GM21786 (cell line): ENCODE results near the gene DVL2.
A peak's percentile ranks its signal among the peaks of the same experiment; 100 is the strongest.
"Not testable (repeated sequence)": the region's sequence is repeated elsewhere in the genome, so short reads cannot be mapped to it uniquely, and the experiment has no call there.

Source experiments
- ATAC-seq: cut with Tn5 transposase; IDR thresholded peaks from one replicate; pipeline ENCODE4 v1.9.1; 2021; ENCODE audit not compliant: unreplicated experiment

The DVL2 gene

DNA sequence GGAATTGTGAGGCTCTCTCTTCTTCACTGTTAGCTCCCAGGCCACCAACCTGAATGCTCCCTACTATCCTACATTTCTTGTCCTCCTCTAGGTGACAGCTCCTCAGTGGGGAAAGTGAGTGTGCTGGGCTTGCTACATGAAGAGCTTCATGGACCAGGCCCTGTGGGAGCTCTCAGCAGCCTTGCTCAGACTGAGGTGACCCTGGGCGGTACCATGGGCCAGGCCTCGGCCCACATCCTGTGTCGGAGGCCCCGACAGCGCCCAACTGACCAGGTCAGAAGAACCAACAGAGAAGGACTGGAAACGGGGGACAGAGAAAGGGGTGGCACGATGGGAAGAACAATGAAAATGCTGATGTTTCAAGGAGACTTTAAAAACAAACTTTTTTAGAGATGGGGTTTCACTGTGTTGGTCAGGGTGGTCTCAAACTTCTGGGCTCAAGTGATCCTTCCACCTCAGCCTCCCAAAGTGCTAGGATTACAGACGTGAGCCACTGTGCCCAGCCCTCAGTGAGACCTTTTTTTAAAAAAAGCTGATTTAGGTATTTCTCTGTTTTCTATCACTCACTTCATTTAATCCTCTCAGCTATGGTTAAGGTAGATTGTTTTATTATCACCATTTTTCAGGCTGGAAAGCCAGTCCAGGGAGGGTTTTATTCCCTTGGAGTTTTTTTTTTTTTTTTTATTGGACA lies 22.6 kb upstream of the DVL2 start:
- no peak for ATAC-seq

DNA sequence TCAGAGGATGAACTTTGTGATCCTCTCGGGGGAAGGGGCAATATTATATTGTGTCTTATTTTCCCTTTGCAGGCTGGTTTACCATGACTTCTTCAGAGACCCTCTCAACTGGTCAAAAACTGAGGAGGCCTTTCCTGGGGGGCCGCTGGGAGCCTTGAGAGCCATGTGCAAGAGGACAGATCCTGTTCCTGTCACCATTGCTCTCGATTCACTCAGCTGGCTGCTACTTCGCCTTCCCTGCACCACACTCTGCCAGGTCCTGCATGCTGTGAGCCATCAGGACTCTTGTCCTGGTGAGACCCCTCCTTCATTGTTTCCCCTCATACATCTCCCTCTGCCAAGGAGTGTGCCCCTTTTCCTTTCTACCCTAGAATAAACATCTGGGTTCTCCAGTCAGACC lies 20.2 kb upstream of the DVL2 start:
- ATAC-seq = no peak

DNA sequence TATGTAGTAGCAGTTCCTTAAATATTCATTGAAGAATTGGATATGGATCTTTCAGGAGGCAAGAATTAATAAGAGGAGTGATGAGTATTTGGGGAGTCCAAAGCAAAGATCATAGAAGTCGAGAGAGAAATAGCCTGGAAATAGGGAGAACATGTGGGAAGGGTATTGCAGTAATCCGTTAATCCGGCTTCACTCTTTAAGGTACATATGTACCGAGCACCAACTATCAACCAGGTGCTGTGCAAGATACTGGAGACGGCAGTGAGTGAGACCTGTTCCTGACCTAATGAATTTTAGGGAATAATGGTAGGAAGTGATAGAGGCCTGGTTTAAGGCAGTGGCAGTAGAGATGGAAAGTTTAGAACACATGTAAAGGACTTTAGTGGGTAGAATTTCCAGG lies 18.8 kb upstream of the DVL2 start:
- no peak for ATAC-seq

DNA sequence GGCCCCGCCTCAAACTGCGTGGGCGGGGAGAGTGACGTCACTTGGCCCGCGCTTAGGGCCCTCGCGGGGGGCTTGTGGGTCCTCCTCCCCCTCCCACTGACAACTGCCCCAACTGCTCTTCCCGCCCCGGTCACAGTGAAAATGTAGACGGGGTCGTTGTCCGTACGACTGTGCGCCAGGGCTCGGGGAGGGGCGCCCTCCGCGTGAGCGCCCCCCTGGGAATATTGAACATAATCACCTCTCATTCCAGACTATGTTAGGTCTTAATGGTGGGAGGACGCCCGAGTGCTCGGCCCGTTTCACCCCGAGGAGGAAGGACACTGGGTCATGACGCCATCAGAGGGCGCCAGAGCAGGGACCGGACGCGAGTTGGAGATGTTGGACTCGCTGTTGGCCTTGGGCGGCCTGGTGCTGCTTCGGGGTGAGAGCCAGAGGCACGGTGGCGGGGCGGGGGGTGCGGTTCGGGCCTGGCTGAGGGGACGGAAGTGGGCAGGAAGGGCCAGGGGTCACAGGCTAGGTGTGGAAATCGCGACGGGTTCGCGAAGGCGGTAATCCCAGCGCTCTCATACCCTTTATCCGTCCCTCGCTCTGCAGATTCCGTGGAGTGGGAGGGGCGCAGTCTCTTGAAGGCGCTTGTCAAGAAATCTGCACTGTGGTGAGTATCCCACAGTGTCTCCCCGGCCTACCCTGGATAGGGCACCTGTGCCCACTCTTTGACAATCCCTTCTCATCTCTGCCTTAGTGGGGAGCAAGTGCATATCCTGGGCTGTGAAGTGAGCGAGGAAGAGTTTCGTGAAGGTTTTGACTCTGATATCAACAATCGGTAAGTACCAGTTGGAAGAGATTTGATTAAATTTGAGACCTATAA lies 18.1 kb upstream of the DVL2 start, which contains the start of gene ELP5:
TSS of gene ELP5 (plus strand) at position 40 of the 868 bp plus-strand sequence. CDS start at position 376, 336 bp downstream.
- ATAC-seq = peak; percentile 45

DNA sequence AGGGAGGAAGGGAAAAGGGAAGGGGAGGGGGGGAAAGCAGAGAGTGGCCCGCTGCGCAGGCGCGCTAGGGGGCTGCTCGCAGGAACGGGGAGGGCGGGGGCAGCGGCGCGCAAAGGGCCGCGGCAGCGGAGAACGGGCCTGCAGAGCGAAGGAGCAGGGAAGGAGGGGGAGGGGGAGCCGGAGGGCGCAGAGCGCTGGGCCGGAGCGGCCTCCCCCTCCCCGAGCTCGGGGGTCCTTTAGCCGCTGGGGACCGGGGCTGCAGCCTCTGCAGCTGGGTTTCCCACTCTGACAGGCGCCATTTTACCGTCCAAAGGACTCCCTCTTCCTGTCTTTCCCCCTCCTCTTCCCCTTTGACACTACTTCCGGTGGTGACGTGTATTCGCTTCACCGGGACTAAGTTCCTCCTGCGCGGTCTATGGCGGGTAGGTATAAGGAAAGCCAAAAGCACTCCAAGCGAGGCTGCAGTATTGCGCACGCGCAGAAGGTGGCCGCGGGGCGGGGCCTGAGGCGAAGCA lies 17.4 kb upstream of the DVL2 start, which contains the start of gene CTDNEP1:
TSS of gene CTDNEP1 (minus strand) at position 74 of the 515 bp plus-strand sequence. CDS start 438 bp downstream, outside the sequence.
- ATAC-seq = peak; percentile 87

DNA sequence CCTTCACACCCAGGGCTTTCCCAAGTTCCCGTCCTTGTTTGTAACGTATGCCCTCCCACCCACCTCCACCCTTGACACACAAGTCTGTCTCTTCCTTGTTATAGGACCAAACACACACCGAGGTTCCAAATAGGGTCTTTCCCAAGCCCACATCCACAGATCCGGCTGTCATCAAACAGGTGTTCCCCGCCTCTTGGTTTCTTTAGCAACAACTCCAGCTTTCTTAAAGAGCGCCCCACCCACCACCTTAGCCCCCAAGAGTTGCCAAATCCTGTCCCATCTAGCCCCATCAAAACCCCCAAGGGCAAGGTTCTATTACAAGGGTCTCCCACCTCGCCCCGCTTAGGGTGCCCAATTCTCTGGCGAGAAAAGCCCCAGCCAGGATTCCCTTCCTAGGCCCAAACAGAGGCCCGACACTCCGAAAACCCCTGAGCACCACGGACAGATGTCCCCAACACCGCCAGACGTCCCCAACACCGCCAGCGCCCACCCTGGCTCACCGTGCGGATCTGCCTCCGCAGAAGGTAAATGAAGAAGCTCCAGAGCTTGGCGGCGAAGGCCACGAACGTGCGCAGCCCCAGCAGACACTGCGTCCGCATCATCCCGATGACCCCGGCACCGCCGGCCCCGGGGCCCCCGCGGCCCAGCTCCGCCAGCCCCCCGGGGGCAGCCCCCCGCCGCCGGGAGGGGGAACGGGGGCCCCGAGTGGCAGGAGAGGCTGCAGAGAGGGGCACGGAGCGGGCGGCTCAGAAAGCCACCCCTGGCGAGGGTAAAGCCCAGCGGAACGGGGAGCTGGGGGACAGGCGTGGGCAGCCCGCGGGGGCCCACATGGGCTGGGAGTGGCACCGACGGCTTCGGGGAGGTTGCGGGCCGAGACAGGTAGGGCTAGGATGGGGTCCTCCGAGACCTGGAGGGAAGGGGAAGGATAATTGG lies 16.6 kb upstream of the DVL2 start:
- no peak for ATAC-seq

DNA sequence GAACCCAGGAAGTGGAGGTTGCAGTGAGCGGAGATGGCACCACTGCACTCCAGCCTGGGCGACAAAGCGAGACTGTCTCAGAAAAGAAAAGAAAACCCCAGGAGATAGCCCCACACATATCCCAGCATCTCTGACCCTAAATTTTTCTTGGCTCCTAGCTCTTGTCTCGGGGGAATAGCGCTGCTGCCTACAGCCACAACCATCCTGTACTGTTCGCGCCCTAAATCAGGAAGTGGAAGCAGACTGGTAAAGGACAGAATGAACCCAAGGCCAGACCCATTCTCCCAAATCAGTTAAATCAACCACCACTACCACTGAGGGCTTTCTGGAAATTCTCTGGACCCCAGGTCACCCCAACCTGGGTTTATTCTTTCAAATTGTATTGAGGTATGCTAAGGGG lies 15.5 kb upstream of the DVL2 start:
- ATAC-seq = no peak

DNA sequence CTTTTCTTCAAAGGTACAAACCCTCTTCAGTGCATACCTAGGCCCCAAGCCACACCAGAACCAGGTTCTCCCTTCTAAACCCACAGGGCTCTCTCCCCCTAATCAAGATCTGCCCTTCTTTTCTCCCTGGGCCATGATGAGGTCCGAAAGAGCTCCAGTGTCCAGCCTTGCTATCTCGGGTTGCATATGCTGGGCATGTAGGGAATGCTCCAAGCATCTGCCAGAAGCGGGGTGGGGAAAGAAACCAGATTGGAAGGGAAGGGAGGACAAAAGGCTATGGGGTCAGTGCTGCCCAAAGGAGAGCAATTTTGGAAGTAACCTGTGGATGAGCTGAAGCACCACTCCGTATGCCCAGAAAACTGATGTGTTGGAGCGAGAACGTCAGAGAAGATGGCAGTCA lies 14.9 kb upstream of the DVL2 start:
- ATAC-seq = no peak

DNA sequence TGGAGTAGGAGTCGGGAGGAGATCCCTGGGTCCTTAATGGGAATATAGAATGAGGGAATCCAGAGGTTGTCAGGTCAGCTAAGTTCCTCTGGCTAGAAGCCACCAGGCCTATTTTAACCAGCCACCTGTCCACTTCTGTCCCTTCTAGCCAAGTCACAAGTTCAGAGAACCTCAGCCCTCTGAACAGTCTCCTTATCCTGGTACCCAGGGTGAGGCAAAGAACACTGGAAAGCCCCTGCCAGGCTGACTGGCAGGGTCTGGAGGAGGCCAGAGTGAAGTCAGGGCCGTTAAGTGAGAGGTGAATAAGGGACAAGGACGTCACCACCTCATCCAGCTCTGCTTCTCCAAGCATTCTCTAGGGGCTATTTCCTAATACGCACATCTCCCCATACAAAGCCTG lies 14.5 kb upstream of the DVL2 start:
- ATAC-seq = no peak

DNA sequence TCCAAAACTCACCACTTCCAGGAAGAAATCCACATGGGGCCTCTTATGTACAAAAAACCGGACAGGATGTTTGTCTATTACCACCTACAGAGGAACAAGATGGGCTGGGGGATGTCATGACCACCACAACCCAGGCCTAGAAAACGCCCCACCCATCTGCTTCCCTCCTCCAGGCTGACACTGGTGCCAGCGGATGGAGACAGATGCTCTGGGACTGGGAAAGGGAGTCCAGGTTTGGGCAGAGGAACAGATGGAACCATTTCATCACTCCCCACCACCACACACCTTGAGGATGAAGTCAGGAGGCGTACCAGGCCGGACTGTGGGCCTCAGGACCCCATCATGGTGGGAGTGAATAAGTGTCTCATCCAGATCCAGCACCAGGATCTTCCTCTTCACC lies 12.5 kb upstream of the DVL2 start:
- no peak for ATAC-seq

DNA sequence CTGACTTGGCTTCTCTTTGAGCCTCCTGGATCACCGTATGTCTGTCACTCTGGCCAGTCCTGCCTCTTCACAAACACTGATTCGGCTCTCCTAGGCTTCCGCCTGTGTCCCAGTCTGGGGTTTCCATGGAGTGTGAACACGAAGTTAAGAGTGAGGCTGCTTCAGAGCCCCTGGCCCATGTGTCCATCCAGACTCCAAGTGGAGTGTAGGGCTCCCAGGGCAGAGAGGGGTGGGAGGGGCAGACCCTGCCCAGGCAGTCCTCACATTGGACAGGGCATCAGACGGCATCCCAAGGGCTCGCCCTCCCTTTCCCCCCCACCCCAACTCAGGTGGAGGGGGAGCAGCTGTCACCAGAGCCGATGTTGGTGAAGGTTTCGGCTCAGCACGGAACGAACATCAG lies 9.5 kb upstream of the DVL2 start:
- not testable (repeated sequence) for ATAC-seq

DNA sequence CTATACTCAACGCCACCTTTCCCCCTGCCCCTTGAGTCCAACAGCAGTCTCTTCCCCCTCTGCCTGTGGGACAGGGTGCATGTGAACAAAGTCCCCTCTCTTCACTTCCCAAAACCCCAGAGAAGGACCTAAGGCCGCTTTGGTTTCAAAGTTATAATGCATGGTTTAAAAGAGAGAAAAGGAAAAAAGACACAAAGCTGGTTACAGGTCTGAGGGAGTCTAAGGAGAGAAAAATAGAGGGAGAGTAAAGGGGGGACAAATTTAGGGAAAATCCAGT lies 9.1 kb upstream of the DVL2 start:
- ATAC-seq = no peak

DNA sequence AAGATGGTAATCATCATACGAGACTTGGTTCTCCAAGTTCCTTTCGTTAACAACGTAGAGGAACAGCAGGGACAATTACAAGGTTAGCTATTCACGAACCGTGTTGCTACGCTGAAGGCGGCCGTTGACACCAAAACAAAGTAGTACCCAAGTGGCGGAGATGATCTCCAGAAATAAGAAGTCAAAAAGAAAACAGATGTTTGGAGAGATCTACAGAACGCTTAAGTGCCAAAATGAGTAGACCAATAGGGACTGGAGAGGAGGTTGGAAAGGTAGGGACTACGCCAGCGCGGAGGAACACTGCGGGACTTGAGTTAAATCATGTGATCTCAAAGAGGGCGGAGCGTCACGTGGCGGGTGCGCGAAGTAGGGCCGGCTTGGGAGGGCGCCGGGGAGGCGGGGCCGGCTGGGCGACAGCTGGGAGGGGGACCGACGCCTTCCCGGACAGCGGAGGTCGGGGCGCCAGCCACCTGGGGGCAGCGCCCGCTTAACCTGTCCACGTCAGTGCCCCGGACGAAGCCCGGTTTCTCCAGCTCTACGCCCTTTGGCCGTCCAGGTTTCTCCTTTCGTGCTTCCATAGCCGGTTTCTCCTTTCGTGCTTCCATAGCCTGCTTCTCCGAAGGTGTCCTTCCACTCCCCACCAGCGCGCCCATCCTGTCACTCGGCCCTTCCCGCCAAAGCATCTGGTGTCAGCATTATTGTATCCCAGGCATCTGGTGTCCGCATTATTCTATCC lies 8.6 kb upstream of the DVL2 start:
- ATAC-seq = peak; percentile 34

DNA sequence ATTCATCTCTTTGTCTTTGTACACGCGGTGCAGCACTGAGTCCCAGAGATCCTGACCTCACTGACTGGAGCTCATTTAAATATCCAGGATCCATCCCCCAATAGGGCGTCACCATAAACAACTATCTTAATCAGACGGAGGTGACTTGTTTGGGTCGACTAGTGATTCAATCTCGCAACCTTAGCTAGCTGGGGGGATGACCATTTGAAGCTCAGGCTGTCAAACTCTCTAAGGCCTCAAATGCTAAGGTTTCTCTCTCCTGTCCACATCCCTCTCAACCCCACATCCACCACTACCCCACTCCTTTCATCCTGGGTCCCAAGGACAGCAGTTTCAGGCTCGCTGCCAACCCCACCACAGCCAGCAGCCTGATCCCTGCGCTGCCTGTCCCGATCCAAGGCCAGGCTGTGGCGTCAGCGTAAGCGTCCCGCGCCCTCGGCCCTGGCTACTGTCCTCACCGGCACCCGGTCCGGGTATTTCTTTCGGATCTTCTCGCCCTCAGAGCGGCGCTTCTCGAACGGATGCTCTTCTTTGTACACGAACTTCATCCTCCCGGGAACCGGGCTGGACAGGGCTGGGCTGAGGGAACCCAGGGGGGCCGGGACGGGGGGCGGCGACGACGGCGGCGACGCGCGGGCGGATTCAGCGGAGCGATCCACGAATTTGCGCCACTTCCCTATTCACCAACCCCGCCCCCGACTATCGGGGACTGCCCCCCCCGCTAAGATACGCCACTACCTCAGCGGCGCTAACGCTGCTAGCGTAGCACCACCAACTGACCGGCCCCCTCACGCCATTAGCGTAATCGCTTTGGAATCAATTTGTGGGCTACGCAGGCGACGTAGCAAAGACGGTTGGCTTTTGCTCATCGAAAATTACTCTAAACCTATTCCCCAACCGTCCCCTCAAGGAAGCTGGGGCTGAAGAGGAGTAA lies 7.7 kb upstream of the DVL2 start, which contains the start of gene GABARAP:
TSS of gene GABARAP (minus strand) at position 667 of the 934 bp plus-strand sequence. CDS start at position 548, 119 bp downstream.
- ATAC-seq = no peak

DNA sequence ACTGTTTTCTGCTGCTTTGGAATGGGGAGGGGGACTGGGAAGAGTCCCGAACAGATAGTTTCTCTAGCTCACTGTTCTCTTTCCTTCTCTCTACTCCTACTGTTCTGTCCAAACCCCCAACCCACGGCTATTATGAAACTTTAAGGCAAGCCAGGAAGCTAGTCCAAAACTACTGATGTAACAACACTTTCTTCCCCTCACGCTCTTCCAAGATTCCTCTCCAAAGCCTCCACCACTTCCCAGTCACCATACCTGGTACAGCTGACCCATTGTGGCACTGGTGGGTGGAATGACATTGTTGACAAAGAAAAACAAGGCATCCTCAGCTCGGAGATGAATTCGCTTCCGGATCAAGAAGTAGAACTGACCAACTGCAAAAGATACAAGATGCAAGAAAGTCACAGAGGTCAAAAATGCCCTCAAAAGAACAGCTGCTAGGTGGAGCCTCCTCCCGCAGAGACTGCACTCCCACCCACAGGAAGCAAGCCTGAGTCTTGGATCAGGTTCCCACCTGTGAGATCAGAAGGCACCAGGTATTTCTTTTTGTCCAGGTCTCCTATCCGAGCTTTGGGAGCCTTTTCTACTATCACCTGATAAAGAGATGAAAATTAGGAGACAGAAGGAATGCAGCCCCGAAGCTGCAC lies 6.9 kb upstream of the DVL2 start:
- ATAC-seq = no peak

DNA sequence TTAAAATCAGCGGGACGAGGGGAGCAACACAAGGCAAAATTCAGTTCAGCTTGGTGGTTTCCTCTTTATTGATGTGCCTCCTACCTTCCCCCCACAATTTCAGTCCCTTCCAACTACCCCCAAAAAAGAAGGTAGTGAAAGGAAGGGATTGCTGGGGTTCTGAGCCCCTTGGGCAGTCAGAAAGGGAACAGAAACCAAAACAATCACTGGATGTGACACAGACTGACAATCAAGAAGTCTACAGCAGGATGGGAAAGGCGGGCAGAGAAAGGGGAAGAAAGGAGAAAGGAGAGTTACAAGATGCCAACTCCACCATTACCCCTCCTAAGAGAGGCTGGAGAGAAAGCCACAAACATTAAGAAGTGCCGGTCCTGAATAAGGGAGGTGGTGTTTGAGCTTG lies 6.1 kb upstream of the DVL2 start:
- ATAC-seq = no peak

DNA sequence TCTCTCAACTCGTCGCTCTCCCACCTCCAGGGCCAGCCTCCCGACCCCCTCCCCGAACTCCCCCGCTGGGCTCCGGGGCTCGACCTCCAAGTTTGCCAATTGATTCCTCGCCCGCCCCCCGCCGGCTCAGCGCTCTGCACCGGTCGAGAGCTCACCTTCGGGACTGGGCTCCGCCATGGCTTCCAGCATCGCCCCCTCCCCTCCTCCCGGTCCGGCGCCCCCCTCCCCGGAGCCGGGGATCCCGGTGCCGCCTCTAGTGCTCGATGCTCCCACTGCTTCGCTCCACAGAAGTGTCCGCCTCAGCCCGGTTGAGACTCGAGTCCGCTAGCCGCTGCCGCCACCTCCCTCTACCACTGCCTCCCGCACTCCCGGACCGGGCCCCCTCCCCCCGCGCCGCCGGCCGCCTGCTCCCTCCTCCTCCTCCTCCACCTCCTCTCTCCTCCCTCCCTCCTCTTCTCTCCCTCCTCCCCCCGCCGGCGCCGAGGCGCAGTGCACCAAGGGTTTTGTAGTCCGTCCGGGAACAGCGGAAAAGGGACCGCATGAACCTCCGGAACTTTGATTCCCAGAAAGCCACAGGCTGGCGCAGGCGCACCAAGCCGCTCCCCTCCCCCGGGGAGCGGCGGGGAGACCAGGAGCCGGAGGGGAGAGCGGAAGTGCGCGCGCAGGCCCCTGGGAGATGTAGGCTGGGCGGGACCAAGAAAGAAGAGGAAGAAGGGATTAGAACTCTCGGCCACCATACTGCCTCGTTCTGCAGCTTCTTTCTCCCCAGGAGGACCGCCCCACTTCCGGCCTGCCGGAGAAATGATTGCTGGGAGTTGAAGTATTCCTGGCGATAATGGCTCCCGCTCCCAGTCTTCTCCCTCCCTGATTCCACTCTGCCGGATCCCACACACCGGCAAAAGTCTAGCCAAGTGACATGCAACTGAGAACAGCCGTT lies 5.0 kb upstream of the DVL2 start, which contains the start of gene PHF23:
TSS of gene PHF23 (minus strand) at position 367 of the 937 bp plus-strand sequence. CDS start at position 189, 178 bp downstream.
- ATAC-seq = peak; percentile 55
